Measurements from ENCODE around the gene BCAR1. TPM values are rescaled to one million over a fixed set of nuclear protein-coding genes. Genes with fewer than 3 reads are reported as not detected.

BCAR1 gene
- total and polyA plus RNA-seq, 2 experiments from 2014 or later, result 37.9 to 140 TPM

- DNase-seq (ENCODE audit: low spot score), result peak; percentile 4
- Histone ChIP-seq H3K9me2 (ENCODE audit: insufficient read depth) (no peaks in the 10 kb centered on the region), H3K27ac (ENCODE audit: low read depth) (no peak overlapping the region), H3K27me3 (ENCODE audit: insufficient read depth) (no peaks in the 10 kb centered on the region), H3K4me2 (no peak overlapping the region), H3K4me1 (ENCODE audit: insufficient read depth) (no peaks in the 10 kb centered on the region), H3F3A (replicated peaks; ENCODE audit: low read depth) (peaks cover 15% of the 10 kb centered on the region), H2AFZ (no peak overlapping the region), H3K79me2 (replicated peaks; ENCODE audit: insufficient read depth) (no peaks in the 10 kb centered on the region), H3K4me3 (no peak overlapping the region), H4K20me1 (replicated peaks; ENCODE audit: insufficient read depth) (0 out of 2 replicates have a peak, but pooled peaks cover 9% of the 10 kb centered on the region), H3K36me3 (ENCODE audit: insufficient read depth) (0 out of 2 replicates have a peak, but pooled peaks cover 9% of the 10 kb centered on the region)
- Mint-ChIP-seq H3K27ac (peak overlapping the region; percentile 81), H3K4me3 (no peak overlapping the region), H3K27me3 (ENCODE audit: insufficient read depth, low read depth, poor library complexity) (peaks cover 15% of the 10 kb centered on the region), H3K9me3 (no peaks in the 10 kb centered on the region; the same call in 2 of the 3 replicates), H3K36me3 (ENCODE audit: low read depth) (peaks cover 21% of the 10 kb centered on the region), H3K4me1 (peaks cover 5% of the 10 kb centered on the region; the same call in 2 of the 3 replicates)
- no peak for ATAC-seq
- TF ChIP-seq STAT1 (IDR thresholded peaks at IDR 0.05; ENCODE audit: unreplicated experiment), result no peak
- no peak for TF ChIP-seq ZNF114 (CRISPR knock-in tag; IDR thresholded peaks at IDR 0.05)
- TF ChIP-seq NANOG (IDR thresholded peaks at IDR 0.05; ENCODE audit: borderline replicate concordance), result no peak
- no peak for TF ChIP-seq CTCF (conservative IDR thresholded peaks at IDR 0.05; ENCODE audit: low read depth in 2 of 2)
- no peak for TF ChIP-seq EZH2phosphoT487 (IDR thresholded peaks at IDR 0.05; ENCODE audit: unreplicated experiment)
- no peak for TF ChIP-seq REST (IDR thresholded peaks at IDR 0.05; ENCODE audit: unreplicated experiment)
- TF ChIP-seq POLR2AphosphoS5 (IDR thresholded peaks at IDR 0.05; ENCODE audit: low read depth), result no peak
- TF ChIP-seq JUNB (IDR thresholded peaks at IDR 0.05; ENCODE audit: unreplicated experiment), result no peak
Observed at GRCh38 chr16:75225678-75226515, 25.5 kb downstream of the BCAR1 start.

GRCh38 chr16:75225092-75225491 lies 26.3 kb downstream of the BCAR1 start:
- Mint-ChIP-seq H3K4me1 (peaks cover 5% of the 10 kb centered on the region; the same call in 2 of the 3 replicates), H3K36me3 (ENCODE audit: low read depth) (peaks cover 13% of the 10 kb centered on the region), H3K27ac (no peak overlapping the region), H3K27me3 (ENCODE audit: insufficient read depth, low read depth, poor library complexity) (peaks cover 13% of the 10 kb centered on the region), H3K4me3 (no peak overlapping the region), H3K9me3 (no peaks in the 10 kb centered on the region; the same call in 2 of the 3 replicates)
- Histone ChIP-seq H3K4me3 (no peak overlapping the region), H3K4me2 (no peak overlapping the region), H3F3A (replicated peaks; ENCODE audit: low read depth) (peaks cover 15% of the 10 kb centered on the region; the same call in 1 of the 2 replicates), H3K79me2 (replicated peaks; ENCODE audit: insufficient read depth) (no peaks in the 10 kb centered on the region), H3K27ac (ENCODE audit: low read depth) (no peak overlapping the region), H3K27me3 (ENCODE audit: insufficient read depth) (no peaks in the 10 kb centered on the region), H3K9me2 (ENCODE audit: insufficient read depth) (no peaks in the 10 kb centered on the region), H4K20me1 (replicated peaks; ENCODE audit: insufficient read depth) (0 out of 2 replicates have a peak, but pooled peaks cover 4% of the 10 kb centered on the region), H3K36me3 (ENCODE audit: insufficient read depth) (0 out of 2 replicates have a peak, but pooled peaks cover 3% of the 10 kb centered on the region), H2AFZ (no peak overlapping the region), H3K4me1 (ENCODE audit: insufficient read depth) (no peaks in the 10 kb centered on the region)
- DNase-seq (ENCODE audit: low spot score) (peak; percentile 2), ATAC-seq (no peak; the same call in 2 of the 3 replicates)
- TF ChIP-seq ZNF114 (CRISPR knock-in tag; IDR thresholded peaks at IDR 0.05), result no peak
- peak; percentile 32; the same call in 1 of the 2 replicates for TF ChIP-seq POLR2AphosphoS5 (IDR thresholded peaks at IDR 0.05; ENCODE audit: low read depth)
